Globus pallidus (tissue), 1 donor: ENCODE measurements around the gene WSB1.
"Not testable (repeated sequence)": the region's sequence is repeated elsewhere in the genome, so short reads cannot be mapped to it uniquely, and the experiment has no call there.

Experiments
- DNase-seq: peaks from one replicate; pipeline ENCODE4 v3.0.0-alpha.2; 2015; ENCODE audit warnings: low spot score

The WSB1 gene

GRCh38 chr17:27315796-27316465 lies 22.0 kb downstream of the WSB1 start:
- DNase-seq, result no peak

DNA sequence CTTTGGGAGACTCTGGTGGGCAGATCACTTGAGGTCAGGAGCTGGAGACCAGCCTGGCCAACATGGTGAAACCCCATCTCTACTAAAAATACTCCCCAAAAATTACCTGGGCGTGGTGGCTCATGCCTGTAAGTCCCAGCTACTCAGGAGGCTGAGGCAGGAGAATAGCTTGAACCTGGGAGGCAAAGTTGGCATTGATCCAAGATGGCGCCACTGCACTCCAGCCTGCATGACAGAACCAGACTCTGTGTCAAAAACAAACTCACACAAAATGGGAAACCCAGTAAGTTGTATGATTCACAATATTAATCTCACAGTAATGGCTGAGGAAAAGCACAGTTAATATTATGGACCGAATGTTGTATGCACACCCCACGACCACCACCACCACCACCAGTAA lies 24.3 kb downstream of the WSB1 start:
- no peak for DNase-seq

DNA sequence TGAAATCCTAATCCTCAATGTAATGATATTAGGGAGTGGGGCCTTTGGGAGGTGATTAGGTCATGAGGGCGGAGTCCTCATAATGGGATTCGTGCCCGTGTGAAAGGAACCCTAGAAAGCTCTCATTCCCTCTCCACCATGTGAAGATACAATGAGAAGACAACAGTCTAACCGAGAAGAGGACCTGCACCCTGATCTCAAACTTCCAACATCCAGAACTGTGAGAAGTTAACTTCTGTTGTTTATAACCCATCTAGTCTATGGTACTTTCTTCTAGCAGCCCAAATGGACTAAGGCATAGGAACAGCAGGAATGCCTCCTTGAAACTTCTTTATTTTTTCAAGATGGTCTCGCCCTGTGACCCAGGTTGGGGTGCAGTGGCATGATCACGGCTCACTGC lies 24.7 kb downstream of the WSB1 start:
- no peak for DNase-seq

DNA sequence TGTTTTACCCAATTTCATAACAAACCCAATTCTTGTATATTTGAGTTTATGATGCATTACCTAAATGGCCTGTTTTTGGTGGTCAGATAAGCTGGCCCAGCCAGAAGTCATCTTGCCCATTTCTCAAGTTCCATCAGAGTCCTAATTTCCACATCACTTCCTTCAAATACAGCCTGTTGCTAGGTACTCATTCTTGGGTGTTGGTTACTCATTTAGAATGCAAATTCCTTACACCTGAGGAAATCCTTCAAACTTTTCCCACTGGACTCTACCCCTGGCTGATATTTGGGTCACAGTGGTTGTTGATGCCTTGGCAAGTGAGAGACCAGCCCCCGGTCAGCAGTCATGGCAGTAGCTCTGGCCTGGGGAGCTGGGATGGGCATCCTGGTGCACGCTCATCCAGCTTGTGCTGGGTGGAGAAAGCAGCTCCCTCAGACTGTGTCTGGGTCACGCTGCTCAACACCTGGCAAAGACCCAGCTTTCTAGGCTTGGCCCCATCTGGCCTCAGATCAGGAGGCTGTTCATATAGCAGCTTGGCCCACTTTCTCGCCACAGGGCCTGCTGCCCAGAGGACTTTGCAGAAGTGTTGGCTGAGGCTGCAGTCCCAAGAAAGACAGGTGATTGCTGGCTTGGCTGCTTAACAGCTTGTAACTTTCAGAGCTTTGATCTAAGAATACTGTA lies 25.8 kb downstream of the WSB1 start:
- peak; percentile 72 for DNase-seq

DNA sequence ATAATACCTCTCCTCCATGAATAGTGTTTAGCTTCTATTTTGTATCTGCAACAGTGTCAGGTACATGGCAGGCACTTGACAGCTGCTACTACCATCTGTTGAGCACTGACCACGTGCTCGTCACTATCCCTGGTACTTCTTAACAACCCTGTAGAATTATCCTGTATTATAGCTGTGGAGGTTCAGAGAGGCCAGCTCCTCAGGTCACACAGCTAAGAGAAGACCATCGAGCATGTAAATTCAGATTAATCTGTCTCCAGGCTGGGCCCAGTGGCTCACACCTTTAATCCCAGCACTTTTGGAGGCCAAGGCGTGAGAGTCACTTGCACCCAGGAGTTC lies 26.3 kb downstream of the WSB1 start:
- no peak for DNase-seq

GRCh38 chr17:27321372-27321771 lies 27.5 kb downstream of the WSB1 start:
- DNase-seq, result no peak

DNA sequence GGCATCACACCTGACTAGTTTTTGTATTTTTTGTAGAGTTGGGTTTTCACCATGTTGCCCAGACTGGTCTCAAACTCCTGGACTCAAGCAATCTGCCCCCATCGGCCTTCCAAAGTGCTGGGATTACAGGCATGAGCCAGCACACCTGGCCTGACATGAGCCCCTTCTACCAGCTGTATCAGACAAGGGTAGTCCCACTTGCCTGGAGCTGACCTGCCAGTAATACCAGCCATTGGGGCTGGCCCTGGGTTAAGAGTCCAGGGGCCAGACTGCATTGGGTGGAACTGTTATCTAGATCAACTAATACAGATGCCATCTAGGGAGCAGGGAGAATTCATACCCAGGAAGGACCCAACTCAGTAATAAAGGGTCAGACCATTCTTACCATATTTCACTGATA lies 28.1 kb downstream of the WSB1 start:
- no peak for DNase-seq

DNA sequence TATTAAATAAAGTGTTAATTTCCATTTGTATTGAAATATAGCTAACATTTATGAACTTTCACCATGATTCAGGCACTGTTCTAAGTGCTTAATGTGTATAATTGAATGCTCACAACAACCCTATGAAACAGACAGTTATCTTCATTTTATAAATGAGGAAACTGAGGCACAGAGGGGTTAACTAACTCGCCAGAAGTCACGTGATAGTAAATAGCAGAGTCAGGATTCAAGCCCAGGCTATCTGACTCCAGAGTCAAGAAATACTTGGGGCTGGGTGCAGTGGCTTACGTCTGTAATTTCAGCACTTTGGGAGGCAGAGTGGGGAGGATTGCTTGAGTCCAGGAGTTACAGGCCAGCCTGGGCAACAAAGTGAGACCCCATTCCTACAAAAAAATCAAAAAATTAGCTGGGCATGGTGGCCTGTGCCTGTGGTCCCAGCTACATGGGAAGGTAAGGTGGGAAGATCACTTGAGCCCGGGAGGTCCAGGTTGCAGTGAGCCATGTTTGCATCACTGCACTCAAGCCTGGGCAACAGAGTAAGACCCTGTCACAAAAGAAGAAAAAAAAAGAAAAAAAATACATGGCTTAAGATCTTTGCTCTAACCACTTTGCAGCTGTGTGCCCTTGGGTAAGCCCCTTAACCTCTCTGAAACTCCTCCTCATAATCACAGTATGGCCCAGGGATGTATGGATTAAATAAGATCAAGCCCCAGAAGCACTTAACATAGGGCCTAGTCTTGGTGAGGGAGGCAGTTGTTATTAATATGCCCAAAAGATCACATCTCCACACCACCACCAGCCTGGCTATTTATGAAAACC lies 29.0 kb downstream of the WSB1 start:
- no peak for DNase-seq

GRCh38 chr17:27323538-27324215 lies 29.8 kb downstream of the WSB1 start:
- no peak for DNase-seq

- DNase-seq, result no peak
Observed at GRCh38 chr17:27324771-27325339, 30.9 kb downstream of the WSB1 start.

GRCh38 chr17:27326051-27326450 lies 32.1 kb downstream of the WSB1 start:
- no peak for DNase-seq

- no peak for DNase-seq
Observed at GRCh38 chr17:27326585-27326984, 32.7 kb downstream of the WSB1 start.

DNA sequence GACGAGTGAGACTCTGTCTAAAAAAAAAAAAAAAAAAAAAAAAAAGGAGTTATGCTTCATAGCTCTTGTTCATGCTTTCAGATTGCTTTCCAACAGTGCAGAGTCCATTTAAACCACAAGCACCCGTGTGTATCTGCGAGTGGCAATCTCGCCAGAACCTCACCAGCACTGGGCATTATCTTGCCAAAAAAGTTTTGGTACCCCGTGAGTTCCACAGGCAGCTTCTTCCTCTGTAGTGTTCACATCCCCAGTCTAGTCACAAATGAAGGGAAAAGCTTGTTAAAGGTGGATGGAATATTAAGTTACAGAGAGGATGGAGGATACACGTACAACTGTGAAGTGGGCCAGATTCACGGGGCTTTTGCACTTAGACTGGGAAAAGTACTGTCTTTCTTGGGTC lies 33.5 kb downstream of the WSB1 start:
- no peak for DNase-seq

- DNase-seq, result no peak
Observed at GRCh38 chr17:27327871-27328270, 34.0 kb downstream of the WSB1 start.

GRCh38 chr17:27328686-27329085 lies 34.8 kb downstream of the WSB1 start:
- not testable (repeated sequence) for DNase-seq

DNA sequence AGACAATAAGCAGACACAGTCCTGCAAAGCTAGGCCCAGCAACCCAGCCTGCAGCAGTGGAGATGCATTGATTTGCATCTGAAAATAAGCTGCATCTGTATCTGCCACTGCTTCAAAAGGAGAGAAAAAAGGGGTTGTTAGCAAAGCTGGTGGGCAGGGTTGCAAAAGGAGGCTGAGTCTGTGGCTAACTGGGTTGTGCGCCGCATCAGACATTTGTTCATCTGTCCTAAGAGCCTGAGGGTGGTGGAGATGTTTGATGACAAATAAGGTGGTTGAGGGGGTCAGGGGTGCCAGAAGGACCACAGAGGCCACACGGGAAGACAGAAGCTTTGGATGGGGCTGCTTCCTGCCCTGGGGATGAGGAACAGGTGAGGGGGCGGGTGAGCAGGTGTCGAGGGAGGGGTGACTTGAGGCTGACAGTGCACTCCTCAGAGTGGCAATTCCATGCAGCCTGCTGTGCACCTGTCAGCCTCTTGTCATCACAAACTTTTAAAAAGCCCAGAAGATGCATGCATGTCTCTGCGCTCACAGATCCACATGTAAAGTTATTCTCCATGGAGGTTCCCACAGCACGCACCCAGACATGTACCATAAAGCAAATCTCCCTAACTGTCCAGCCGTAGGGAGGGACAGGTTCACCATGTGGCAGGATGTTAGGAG lies 35.4 kb downstream of the WSB1 start:
- no peak for DNase-seq

- DNase-seq, result no peak
Observed at GRCh38 chr17:27332047-27332393, 38.1 kb downstream of the WSB1 start.

- DNase-seq, result peak; percentile 98
Observed at GRCh38 chr17:27332485-27333409, 38.8 kb downstream of the WSB1 start.

- DNase-seq, result no peak
Observed at GRCh38 chr17:27333410-27333980, 39.6 kb downstream of the WSB1 start.

DNA sequence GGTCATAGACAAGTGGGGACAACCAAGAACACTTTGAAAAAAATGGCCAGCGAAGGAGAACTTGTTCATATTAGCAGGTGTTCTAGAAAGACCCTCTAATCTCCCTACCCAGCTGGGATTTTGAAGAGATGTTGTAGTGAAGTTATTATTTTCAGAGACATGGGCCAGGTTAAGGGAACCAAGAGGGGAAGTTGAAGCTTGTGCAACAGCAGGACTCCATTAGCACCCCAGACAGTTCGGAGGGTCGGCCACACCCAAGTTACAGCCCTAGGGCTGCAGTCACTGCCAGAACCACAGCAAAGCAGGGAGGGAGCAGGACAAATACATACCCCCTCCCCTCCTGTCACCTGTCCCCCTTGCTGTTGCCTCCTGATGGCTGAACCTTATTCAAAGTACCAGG lies 42.3 kb downstream of the WSB1 start:
- DNase-seq, result no peak
